Activated naive CD4-positive, alpha-beta T cell (primary cell): ENCODE results near the gene OAS3.
A peak's percentile ranks its signal among the peaks of the same experiment; 100 is the strongest.
"Not testable (repeated sequence)": the region's sequence is repeated elsewhere in the genome, so short reads cannot be mapped to it uniquely, and the experiment has no call there.

Experiments
- DNase-seq, 4 experiments: peaks; one replicate each; lab custom pipeline; 2025; lab: John Stamatoyannopoulos, UW

OAS3 gene

DNA sequence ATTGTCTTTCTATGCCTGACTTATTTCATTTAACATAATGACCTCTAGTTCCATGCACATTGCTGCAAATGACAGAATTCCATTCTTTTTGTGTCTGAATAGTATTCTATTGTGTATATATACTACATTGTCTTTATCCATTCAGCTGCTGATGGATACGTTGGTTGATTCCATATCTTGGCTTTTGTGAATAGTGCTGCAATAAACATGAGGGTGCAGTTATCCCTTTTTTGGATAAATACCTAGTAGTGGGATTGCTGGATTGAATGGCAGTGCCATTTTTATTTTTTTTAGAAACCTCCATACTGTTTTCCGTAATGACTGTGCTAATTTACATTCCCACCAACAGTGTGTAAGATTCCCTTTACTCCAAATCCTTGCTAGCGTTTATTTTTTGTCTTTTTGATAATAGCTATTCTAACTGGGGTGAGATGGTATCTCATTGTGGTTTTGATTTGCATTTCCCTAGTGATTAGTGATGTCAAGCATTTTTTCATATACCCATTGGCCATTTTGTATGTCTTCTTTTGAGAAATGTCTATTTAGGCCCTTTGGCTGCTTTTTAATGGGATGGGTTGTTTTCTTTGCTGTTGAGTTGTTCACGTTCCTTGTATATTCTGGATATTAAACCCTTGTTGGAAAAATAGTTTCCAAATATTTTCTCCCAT is 42.4 kb downstream of the OAS3 start:
- no peak for DNase-seq

- no peak for DNase-seq
Measured at GRCh38 chr12:112985642-112986290, 47.5 kb downstream of the OAS3 start.

DNA sequence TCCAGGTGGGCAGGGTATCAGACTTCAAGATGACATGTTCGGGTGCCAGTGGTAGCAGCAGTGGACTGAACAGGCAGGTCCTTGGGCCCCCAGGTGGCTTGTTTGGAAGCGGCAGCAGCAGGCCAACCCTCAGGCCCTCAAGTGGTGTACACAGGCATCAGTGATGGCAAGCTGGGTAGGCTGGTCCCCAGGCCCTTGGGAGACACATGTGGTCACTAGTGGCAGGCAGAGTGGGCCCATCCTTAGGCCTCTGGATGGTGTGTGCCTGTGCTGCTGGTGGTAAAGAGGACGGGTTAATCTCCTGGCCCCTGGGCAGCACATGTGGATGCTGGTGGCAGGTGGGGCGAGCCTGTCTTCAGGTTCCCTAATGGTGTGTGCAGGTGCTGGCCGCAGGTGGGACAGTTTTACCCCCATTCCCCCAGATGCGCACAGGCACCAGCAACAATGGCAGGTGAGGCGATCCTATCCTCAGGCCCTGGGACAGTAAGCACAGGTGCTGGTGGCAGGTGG is 48.1 kb downstream of the OAS3 start:
- no peak for DNase-seq

GRCh38 chr12:112987561-112987960 is 49.3 kb downstream of the OAS3 start:
- no peak for DNase-seq

DNA sequence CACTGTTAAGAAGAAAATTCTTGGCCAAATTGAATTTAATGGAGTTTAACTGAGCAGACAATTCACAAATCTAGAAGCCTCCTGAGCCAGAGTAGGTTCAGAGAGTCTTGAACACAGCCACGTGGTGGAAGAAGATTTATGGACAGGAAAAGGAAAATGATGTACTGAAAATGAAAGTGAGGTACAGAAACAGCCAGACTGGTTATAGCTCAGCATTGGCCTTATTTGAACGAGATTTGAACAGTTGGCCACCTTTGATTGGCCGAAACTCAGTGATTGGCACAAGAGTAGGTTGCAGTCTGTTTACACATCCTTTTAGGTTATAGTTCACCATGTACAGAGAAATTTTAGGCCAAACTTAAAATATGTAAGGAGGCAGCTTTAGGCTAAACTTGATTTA is 50.0 kb downstream of the OAS3 start:
- DNase-seq: no peak

- not testable (repeated sequence) for DNase-seq
Measured at GRCh38 chr12:112988823-112989385, 50.6 kb downstream of the OAS3 start.

DNA sequence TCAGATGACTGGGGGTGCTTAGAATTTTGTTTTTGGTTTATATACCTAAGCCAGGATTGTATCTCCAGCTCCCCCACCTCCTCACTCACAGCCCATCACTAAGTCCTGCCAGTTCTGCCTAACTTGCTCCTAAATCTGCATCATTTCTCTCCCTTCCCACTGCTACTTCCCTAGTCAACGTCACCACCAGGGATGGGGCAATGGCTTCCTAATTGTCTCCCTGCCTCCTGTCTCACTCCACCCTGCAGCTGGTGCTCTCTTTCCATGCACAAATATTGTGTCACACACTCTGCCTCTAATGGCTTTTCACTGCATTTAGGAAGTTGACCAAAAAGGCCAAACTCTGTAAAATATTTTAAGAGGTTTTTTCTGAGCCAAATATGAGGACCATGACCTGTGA is 51.5 kb downstream of the OAS3 start:
- no peak for DNase-seq

DNA sequence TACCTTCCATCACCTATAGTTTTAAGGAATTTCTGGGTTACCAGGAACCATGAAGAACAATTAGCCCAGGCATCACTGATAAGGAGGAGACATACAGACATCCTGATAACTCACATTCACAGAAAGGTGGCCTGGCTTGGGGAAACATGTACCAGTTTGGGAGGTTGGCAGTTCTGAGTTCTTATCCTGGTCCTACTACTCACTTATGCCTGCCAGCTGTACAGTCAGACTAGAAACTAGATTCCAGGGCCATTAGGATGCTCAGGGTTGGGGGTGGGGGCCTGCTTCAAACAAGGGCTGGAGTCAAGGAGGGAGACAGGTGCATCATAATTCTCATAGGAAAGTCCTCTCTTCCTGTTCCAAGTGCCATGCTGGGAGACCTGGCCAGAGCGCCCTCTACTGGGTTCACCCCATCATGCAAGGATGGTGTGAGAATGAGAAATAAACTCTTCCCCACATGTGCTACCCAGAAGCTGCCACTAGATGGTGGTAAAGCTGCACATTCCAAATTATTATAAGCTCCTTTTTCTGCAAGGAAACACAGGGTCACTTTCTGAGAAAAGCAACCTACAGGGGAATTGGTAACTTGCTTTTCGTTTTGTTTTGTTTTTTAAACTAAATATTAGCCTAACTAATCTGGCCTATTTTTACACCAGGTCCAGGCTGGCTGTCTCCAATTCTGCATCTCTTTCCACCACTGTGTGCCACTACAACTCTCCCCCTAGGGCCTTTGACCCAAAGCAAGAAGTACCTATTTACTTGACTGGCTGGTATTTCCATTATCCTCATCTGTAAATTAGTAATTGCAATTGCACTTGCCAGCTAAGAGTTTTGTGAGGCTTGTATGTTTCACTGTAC is 54.5 kb downstream of the OAS3 start:
- DNase-seq: peak; percentile 9 to 36 (median 15)

DNA sequence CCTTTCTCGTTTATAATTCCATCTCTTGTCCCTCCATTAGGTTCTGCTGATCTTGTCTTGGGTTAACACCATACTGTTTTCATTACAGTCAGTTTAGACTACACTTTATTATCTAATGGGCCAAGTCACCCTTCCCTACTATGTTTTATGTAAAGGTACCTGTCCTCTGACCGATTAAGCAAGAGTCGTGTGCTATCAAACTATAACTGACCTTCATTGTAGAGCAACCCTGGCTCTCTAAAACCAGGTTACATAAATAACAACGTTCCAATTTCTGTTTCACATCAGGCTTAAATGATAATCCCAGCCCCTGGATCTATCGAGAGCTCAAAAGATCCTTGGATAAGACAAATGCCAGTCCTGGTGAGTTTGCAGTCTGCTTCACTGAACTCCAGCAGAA is 56.7 kb downstream of the OAS3 start:
- DNase-seq: no peak

DNA sequence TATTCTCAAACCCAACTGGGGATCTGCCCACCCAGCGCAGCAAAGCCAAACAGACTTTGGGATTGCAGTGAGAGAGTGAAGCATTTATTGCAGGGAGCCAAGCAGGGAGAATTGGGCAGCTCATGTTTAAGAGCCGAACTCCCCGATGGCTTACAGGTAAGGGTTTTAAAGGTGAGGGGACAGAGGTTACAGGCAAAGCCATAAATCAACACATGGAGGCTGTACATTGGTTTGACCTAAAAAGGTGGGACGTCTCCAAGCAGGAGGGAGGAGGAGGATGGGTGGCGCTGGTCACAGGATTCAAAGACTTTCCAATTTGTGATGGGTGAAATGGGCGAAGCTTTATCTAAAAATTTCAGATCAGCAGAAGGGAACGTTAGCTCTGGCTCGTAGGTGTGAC is 58.2 kb downstream of the OAS3 start:
- DNase-seq: no peak

- no peak for DNase-seq
Measured at GRCh38 chr12:112997506-112997905, 59.2 kb downstream of the OAS3 start.

DNA sequence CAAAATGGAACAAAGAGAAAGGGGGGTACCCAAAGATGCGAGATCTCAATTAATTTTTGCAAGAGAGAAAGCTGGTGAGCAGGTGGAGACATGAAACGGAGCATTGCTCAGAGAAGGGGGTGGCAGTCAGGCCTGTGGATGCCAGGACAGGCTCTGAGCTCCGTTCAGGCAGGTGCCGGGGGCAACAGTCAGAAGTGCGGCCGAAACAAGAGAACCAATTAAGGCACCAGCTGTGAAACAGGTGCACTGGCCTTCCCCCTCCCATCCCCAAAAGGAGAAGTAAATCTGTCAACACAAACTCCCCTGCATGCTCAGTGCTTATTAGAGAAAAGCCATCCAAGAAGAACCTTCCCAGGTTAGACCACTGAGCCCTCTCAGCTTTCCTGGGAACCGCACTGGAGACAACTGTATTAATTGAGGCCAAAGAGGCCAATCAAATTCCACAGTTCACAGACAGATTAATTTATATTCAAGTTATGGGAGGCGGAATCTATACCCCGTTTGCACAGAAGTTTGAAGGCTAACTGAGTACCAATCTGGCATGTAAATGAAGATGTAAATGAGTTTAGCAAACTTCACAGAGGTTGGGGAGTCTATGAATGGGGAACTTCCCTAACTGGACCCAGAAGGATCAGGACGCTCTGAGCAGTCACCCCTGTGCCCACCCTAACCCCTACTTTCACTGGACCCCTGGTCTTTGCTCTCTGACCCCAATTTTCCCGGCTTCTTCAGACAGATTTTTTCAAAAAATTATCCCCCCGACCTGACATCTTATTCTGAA is 60.9 kb downstream of the OAS3 start:
- DNase-seq: no peak

GRCh38 chr12:113000433-113000832 is 62.2 kb downstream of the OAS3 start:
- no peak for DNase-seq

- DNase-seq: no peak
Measured at GRCh38 chr12:113002155-113002554, 63.9 kb downstream of the OAS3 start.

DNA sequence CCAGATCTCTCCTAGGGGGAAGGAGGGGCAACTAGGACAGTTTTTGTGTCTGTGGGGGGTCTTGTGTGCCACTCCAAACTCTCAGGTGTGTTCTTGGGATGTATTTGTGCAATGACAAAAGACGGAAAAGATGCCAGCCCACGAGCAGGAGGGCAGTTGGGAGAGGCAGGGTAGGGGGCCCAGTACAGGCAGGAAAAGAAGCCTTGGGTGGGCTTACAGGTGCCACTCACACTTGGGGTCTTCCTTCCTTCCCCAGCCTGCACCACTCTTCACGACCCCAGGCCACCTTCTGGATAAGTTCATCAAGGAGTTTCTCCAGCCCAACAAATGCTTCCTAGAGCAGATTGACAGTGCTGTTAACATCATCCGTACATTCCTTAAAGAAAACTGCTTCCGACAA is 64.4 kb downstream of the OAS3 start:
- DNase-seq: no peak

- no peak for DNase-seq
Measured at GRCh38 chr12:113003636-113004035, 65.4 kb downstream of the OAS3 start.

- DNase-seq: no peak
Measured at GRCh38 chr12:113005762-113006161, 67.5 kb downstream of the OAS3 start.

DNA sequence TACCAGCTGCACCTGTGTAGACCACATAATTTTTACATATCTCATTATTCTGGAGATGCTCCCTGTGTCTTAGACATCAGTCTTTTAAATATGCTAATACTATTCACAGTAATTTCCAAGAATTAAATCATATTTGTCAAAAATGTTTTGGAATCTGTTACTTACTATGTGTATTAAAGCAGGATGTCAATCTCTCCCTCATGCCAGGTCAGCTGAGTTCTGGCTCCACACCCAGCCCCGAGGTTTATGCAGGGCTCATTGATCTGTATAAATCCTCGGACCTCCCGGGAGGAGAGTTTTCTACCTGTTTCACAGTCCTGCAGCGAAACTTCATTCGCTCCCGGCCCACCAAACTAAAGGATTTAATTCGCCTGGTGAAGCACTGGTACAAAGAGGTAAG is 67.9 kb downstream of the OAS3 start:
- DNase-seq: no peak

DNA sequence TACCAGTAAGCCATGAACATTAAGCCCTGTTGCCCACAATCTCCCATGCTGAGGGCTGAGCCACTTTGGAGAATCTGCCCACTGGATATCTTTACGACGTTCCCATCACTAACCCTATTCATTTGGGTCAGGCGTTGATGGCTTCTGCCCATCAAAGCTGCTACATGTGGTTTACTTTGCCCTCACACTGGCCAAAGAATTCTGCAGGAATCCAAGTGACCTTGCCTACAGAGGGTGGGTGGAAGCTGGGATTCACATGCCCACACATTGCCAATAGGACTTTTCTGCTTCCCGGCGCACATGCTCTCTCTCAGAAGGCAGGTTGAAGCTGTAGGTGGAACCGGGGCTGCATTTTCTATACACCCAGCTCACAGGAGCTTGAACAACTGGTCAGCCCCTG is 68.4 kb downstream of the OAS3 start:
- DNase-seq: no peak

- DNase-seq: no peak
Measured at GRCh38 chr12:113007166-113007565, 68.9 kb downstream of the OAS3 start.

DNA sequence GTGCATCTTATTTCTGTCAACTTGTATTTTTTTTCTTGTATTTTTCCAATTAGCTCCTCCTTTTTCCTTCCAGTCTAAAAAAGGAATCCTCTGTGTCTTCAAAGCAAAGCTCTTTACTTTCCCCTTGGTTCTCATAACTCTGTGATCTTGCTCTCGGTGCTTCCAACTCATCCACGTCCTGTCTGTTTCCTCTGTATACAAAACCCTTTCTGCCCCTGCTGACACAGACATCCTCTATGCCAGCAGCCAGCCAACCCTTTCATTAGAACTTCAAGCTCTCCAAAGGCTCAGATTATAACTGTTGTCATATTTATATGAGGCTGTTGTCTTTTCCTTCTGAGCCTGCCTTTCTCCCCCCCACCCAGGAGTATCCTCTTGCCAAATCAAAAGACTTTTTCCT is 72.4 kb downstream of the OAS3 start:
- no peak for DNase-seq

DNA sequence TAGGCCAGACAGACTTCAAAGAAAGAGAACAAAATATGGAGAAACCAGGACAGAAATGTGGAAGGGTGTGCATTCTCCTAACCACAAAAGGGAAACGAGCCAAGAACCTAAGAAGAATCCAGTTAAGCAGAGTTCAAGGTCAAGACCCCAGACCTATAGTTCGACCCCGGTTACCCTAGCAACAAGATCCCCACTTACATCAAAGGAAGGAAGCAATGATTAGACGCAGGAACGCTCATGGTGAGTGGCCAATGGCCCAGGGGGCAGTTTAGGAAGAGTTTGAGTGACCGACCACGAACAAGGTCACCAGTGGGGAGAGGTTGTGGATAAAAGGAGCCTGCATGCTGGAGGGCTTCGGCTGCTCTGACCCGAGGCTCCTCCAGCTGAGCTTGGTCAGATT is 76.3 kb downstream of the OAS3 start:
- no peak for DNase-seq
